ENCODE results near the gene CLIC1.
A peak's percentile ranks its signal among the peaks of the same experiment; 100 is the strongest.

CLIC1 gene

GRCh38 chr6:31736021-31736767 is at the start of gene CLIC1:
TSS of gene CLIC1 (minus strand) at chr6:31736530. CDS start at chr6:31736300, 230 bp downstream.
- DNase-seq: peak; percentile 69 to 72

GRCh38 chr6:31785475-31785874 is 49.1 kb upstream of the CLIC1 start:
- no peak for DNase-seq

- no peak for DNase-seq
These were observed 48.0 kb upstream of the CLIC1 start for GRCh38 chr6:31784098-31784925.

GRCh38 chr6:31782126-31782855 is 46.0 kb upstream of the CLIC1 start:
- DNase-seq: no peak

GRCh38 chr6:31781244-31782125 is 45.2 kb upstream of the CLIC1 start:
- DNase-seq: no peak

GRCh38 chr6:31780507-31781243 is 44.3 kb upstream of the CLIC1 start:
- DNase-seq: no peak

GRCh38 chr6:31779908-31780307 is 43.6 kb upstream of the CLIC1 start:
- DNase-seq: no peak

GRCh38 chr6:31778999-31779885 is 42.9 kb upstream of the CLIC1 start:
- no peak for DNase-seq

GRCh38 chr6:31778193-31778592 is 41.9 kb upstream of the CLIC1 start:
- DNase-seq: no peak

GRCh38 chr6:31777667-31778050 is 41.3 kb upstream of the CLIC1 start:
- DNase-seq: no peak

GRCh38 chr6:31776989-31777666 is 40.8 kb upstream of the CLIC1 start, which contains the start of gene VWA7:
TSS of gene VWA7 (minus strand) at chr6:31777328. CDS start at chr6:31776779, 549 bp downstream.
- no peak for DNase-seq

GRCh38 chr6:31776485-31776988 is 40.2 kb upstream of the CLIC1 start:
- DNase-seq: no peak

- no peak for DNase-seq
These were observed 39.5 kb upstream of the CLIC1 start for GRCh38 chr6:31775633-31776484.

GRCh38 chr6:31775184-31775583 is 38.9 kb upstream of the CLIC1 start:
- DNase-seq: no peak

GRCh38 chr6:31771992-31772358 is 35.6 kb upstream of the CLIC1 start:
- no peak for DNase-seq

- no peak for DNase-seq
These were observed 34.5 kb upstream of the CLIC1 start for GRCh38 chr6:31770860-31771259.

- DNase-seq: peak; percentile 38 to 58
These were observed 33.5 kb upstream of the CLIC1 start for GRCh38 chr6:31769684-31770371.

Measured in NCI-H1930 (cell line).